Lower leg skin (tissue), 3 donors: Measurements from ENCODE around the gene TTC23.

Source experiments
- POLR2A ChIP-seq, 2 donors: fragments of 450-650 bp; IDR thresholded peaks; one replicate each; pipeline ENCODE4 v1.6.1; 2016 to 2017; ENCODE audit warnings: antibody characterized with exemption in 2 of 2, mild to moderate bottlenecking in 1 of 2, moderate library complexity in 1 of 2
- TF ChIP-seq, protein P1 (sequence below), 3 donors: fragments of 450-650 bp; IDR thresholded peaks; one replicate each; pipeline ENCODE4 v1.5.1; 2016; ENCODE audit warnings: antibody characterized with exemption in 3 of 3, mild to moderate bottlenecking in 3 of 3, moderate library complexity in 2 of 3

DNA sequence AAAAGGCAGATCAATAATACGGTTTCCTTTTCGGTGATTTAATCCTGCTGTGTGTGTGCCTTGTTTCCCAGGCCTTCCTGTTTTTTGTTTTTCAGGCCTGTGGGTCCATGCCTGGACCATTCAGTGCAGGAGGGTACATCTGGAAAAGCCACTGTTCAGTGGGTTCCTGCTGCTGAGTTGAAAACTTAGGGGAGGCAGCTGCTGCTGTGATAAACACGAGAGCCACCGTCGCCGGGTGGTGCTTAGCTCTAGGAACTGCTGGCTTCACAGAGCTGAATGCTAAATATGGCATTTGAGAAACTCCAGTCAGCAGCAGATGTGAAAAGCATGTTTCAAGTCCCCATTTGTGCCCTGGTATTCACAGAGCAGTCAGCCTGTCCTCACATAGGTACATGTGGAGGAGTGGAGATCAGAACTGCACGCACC, 100.5 kb downstream of the TTC23 start:
- TF ChIP-seq, protein P1, sequence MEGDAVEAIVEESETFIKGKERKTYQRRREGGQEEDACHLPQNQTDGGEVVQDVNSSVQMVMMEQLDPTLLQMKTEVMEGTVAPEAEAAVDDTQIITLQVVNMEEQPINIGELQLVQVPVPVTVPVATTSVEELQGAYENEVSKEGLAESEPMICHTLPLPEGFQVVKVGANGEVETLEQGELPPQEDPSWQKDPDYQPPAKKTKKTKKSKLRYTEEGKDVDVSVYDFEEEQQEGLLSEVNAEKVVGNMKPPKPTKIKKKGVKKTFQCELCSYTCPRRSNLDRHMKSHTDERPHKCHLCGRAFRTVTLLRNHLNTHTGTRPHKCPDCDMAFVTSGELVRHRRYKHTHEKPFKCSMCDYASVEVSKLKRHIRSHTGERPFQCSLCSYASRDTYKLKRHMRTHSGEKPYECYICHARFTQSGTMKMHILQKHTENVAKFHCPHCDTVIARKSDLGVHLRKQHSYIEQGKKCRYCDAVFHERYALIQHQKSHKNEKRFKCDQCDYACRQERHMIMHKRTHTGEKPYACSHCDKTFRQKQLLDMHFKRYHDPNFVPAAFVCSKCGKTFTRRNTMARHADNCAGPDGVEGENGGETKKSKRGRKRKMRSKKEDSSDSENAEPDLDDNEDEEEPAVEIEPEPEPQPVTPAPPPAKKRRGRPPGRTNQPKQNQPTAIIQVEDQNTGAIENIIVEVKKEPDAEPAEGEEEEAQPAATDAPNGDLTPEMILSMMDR (IDR thresholded peaks at IDR 0.05): no peak
- no peak for TF ChIP-seq POLR2A (IDR thresholded peaks at IDR 0.05)
